ENCODE data around the gene WDR74. TPM values are rescaled to one million over a fixed set of nuclear protein-coding genes. Genes with fewer than 3 reads are reported as not detected.
A peak's percentile ranks its signal among the peaks of the same experiment; 100 is the strongest.

The WDR74 gene
- total and polyA plus RNA-seq, 9 of the 15 experiments (the other 6 are each of a cell fraction or from before 2014, with no cell fraction given): 32.7 to 210 (median 114) TPM

DNA sequence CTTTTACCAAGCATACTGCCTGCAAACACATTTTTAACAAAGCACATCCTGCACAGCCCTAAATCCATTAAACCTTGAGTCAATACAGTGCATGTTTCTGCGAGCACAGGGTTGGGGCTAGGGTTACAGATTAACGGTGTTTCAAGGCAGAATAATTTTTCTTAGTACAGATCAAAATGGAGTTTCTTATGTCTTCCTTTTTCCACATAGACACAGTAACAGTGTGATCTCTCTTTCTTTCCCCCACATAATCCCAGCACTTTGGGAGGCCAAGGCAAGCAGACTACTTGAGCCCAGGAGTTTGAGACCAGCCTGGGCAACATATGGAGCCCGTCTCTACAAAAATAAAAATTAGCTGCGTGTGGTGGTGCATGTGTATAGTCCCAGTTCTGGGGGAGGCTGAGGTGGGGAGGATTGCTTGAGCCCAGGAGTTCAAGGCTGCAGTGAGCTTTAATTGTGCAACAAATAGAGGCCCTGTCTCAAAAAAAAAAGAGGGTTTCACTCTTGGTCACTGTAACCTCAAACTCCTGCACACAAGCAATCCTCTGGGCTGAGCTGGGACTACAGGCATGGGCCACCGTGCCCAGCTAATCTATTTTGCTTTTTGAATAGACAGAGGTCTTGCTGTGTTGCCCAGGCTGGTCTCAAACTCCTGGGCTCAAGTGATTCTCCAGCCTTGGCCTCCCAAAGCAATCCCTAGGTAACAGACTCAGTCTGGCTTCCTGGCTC, 21.6 kb upstream of the WDR74 start (continued):
- TF ChIP-seq, protein P1, sequence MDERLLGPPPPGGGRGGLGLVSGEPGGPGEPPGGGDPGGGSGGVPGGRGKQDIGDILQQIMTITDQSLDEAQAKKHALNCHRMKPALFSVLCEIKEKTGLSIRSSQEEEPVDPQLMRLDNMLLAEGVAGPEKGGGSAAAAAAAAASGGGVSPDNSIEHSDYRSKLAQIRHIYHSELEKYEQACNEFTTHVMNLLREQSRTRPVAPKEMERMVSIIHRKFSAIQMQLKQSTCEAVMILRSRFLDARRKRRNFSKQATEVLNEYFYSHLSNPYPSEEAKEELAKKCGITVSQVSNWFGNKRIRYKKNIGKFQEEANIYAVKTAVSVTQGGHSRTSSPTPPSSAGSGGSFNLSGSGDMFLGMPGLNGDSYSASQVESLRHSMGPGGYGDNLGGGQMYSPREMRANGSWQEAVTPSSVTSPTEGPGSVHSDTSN (CRISPR knock-in tag; IDR thresholded peaks at IDR 0.05; ENCODE audit: low read depth): no peak
- TF ChIP-seq, protein P1 (tag; conservative IDR thresholded peaks at IDR 0.05; ENCODE audit: low read depth): no peak; the same call in 1 of the 2 replicates
- TF ChIP-seq SMAD3 (CRISPR knock-in tag; conservative IDR thresholded peaks at IDR 0.05) (peak; percentile 68; the same call in 1 of the 2 replicates), ZNF217 (CRISPR knock-in tag; IDR thresholded peaks at IDR 0.05) (no peak), JUN (IDR thresholded peaks at IDR 0.05; ENCODE audit: borderline replicate concordance, low read depth, low read length) (no peak), JUN (CRISPR knock-in tag; IDR thresholded peaks at IDR 0.05; ENCODE audit: borderline replicate concordance) (no peak), PYGO2 (tag; IDR thresholded peaks at IDR 0.05) (peak; percentile 76), GATA2 (CRISPR knock-in tag; IDR thresholded peaks at IDR 0.05) (no peak), PRPF4 (IDR thresholded peaks at IDR 0.05; ENCODE audit: insufficient read depth, low read depth, low read length, poor library complexity, severe bottlenecking) (no peak), GATAD2A (IDR thresholded peaks at IDR 0.05) (no peak), SPI1 (IDR thresholded peaks at IDR 0.05; ENCODE audit: borderline replicate concordance, low read depth, low read length) (no peak), NR4A1 (CRISPR knock-in tag; IDR thresholded peaks at IDR 0.05) (no peak), NR4A1 (tag; IDR thresholded peaks at IDR 0.05) (peak; percentile 93)
- TF ChIP-seq, protein P2, sequence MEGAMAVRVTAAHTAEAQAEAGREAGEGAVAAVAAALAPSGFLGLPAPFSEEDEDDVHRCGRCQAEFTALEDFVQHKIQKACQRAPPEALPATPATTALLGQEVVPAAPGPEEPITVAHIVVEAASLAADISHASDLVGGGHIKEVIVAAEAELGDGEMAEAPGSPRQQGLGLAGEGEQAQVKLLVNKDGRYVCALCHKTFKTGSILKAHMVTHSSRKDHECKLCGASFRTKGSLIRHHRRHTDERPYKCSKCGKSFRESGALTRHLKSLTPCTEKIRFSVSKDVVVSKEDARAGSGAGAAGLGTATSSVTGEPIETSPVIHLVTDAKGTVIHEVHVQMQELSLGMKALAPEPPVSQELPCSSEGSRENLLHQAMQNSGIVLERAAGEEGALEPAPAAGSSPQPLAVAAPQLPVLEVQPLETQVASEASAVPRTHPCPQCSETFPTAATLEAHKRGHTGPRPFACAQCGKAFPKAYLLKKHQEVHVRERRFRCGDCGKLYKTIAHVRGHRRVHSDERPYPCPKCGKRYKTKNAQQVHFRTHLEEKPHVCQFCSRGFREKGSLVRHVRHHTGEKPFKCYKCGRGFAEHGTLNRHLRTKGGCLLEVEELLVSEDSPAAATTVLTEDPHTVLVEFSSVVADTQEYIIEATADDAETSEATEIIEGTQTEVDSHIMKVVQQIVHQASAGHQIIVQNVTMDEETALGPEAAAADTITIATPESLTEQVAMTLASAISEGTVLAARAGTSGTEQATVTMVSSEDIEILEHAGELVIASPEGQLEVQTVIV (CRISPR knock-in tag; IDR thresholded peaks at IDR 0.05; ENCODE audit: borderline replicate concordance): no peak
- TF ChIP-seq, protein P3, sequence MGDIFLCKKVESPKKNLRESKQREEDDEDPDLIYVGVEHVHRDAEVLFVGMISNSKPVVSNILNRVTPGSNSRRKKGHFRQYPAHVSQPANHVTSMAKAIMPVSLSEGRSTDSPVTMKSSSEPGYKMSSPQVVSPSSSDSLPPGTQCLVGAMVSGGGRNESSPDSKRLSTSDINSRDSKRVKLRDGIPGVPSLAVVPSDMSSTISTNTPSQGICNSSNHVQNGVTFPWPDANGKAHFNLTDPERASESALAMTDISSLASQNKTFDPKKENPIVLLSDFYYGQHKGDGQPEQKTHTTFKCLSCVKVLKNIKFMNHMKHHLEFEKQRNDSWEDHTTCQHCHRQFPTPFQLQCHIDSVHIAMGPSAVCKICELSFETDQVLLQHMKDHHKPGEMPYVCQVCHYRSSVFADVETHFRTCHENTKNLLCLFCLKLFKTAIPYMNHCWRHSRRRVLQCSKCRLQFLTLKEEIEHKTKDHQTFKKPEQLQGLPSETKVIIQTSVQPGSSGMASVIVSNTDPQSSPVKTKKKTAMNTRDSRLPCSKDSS (IDR thresholded peaks at IDR 0.05; ENCODE audit: low read depth, partially characterized antibody): no peak
- TF ChIP-seq, protein P4, sequence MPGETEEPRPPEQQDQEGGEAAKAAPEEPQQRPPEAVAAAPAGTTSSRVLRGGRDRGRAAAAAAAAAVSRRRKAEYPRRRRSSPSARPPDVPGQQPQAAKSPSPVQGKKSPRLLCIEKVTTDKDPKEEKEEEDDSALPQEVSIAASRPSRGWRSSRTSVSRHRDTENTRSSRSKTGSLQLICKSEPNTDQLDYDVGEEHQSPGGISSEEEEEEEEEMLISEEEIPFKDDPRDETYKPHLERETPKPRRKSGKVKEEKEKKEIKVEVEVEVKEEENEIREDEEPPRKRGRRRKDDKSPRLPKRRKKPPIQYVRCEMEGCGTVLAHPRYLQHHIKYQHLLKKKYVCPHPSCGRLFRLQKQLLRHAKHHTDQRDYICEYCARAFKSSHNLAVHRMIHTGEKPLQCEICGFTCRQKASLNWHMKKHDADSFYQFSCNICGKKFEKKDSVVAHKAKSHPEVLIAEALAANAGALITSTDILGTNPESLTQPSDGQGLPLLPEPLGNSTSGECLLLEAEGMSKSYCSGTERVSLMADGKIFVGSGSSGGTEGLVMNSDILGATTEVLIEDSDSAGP (CRISPR knock-in tag; IDR thresholded peaks at IDR 0.05): no peak
- TF ChIP-seq, protein P5, sequence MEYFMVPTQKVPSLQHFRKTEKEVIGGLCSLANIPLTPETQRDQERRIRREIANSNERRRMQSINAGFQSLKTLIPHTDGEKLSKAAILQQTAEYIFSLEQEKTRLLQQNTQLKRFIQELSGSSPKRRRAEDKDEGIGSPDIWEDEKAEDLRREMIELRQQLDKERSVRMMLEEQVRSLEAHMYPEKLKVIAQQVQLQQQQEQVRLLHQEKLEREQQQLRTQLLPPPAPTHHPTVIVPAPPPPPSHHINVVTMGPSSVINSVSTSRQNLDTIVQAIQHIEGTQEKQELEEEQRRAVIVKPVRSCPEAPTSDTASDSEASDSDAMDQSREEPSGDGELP (CRISPR knock-in tag; IDR thresholded peaks at IDR 0.05; ENCODE audit: borderline replicate concordance): no peak
- TF ChIP-seq, protein P6, sequence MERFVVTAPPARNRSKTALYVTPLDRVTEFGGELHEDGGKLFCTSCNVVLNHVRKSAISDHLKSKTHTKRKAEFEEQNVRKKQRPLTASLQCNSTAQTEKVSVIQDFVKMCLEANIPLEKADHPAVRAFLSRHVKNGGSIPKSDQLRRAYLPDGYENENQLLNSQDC (CRISPR knock-in tag; IDR thresholded peaks at IDR 0.05): no peak

Data from K562 (cell line).